K562 (cell line): Measurements from ENCODE around the gene C6orf15. TPM values are rescaled to one million over a fixed set of nuclear protein-coding genes. Genes with fewer than 3 reads are reported as not detected.
A peak's percentile ranks its signal among the peaks of the same experiment; 100 is the strongest.

Experiments
- ATAC-seq: fragments of 200-7000 bp; cut with Tn5 transposase; 3 replicates; pipeline ENCODE4 v1.9.1; 2020; ENCODE audit warnings: moderate library complexity
- BruUV-seq: library from RNA; stranded (reverse); fragments of 400-500 nt; replicated peaks from 2 replicates; lab custom pipeline; 2021; lab: Mats Ljungman, UMichigan
- CTCF ChIA-PET: fragments of 300-600 bp; formaldehyde crosslinking; extraction: SDS; loops from one replicate; lab custom pipeline; 2021; ENCODE audit warnings: low intra/inter-chr PET ratio; lab: Yijun Ruan, JAX
- POLR2A ChIA-PET: fragments of 300-600, 350-650 bp; sonication (Branson Sonifier 250); formaldehyde crosslinking; extraction: SDS; loops from one replicate; lab custom pipeline; 2021; ENCODE audit warnings: antibody characterized with exemption, inconsistent platforms; lab: Yijun Ruan, JAX
- DNase-seq, 4 experiments: peaks; one replicate each; pipeline versions ENCODE4 v3.0.0 to v3.0.0-alpha.2; 2011 to 2018; ENCODE audit warnings: low spot score in 3 of 4, mixed read lengths in 3 of 4; ENCODE audit errors: extremely low read depth in 1 of 4
- FAIRE-seq: peaks from 2 replicates; lab custom pipeline; 2011; peaks lifted over from hg19 to GRCh38; lab: Jason Lieb, UNC
- H2AFZ ChIP-seq: 2 replicates; pipeline ENCODE4 v1.6.0; 2011; ENCODE audit warnings: low read depth, low read length, control low read depth, inconsistent platforms
- H3K27ac ChIP-seq: fragments of 200-600 bp; 3 replicates; pipeline ENCODE4 v1.8.0; 2011; ENCODE audit warnings: low read depth, mild to moderate bottlenecking, control low read depth, inconsistent platforms, low read length, moderate library complexity, mixed read lengths; ENCODE audit errors: extremely low read depth
- H3K27me3 ChIP-seq, 2 experiments: fragments of 300-600 bp in 1 of 2; 2 replicates in 1 of 2; 3 replicates in 1 of 2; pipeline versions ENCODE4 v1.6.0 to v1.8.0; 2011; ENCODE audit warnings: inconsistent platforms in 2 of 2, low read length in 2 of 2, mild to moderate bottlenecking in 1 of 2, mixed read lengths in 1 of 2, moderate library complexity in 1 of 2; ENCODE audit not compliant: control insufficient read depth in 2 of 2, insufficient read depth in 2 of 2
- H3K36me3 ChIP-seq: fragments of 300-600 bp; 3 replicates; pipeline ENCODE4 v1.8.0; 2011; ENCODE audit warnings: mild to moderate bottlenecking, low read length, inconsistent platforms; ENCODE audit not compliant: control insufficient read depth, insufficient read depth
- H3K4me1 ChIP-seq, 2 experiments: fragments of 200-600 bp in 1 of 2; replicated peaks in 1 of 2; 2 replicates in 1 of 2; 3 replicates in 1 of 2; pipeline versions ENCODE4 v1.5.1 to v1.8.0; 2011; ENCODE audit warnings: inconsistent platforms in 2 of 2, low read length in 2 of 2, mild to moderate bottlenecking in 1 of 2, mixed read lengths in 1 of 2, moderate library complexity in 1 of 2; ENCODE audit not compliant: control insufficient read depth in 2 of 2, insufficient read depth in 2 of 2
- H3K4me2 ChIP-seq: 2 replicates; pipeline ENCODE4 v1.6.1; 2011; ENCODE audit warnings: low read length, control low read depth, inconsistent platforms, mixed read lengths; ENCODE audit not compliant: insufficient read depth
- H3K4me3 ChIP-seq: fragments of 200-600 bp; sonication (generic), shearing (Covaris generic); 2 replicates; pipeline ENCODE4 v1.5.1; 2016; ENCODE audit warnings: control low read depth, inconsistent platforms
- H3K79me2 ChIP-seq: fragments of 200-600 bp; 3 replicates; pipeline ENCODE4 v1.8.0; 2011; ENCODE audit warnings: low read length, inconsistent platforms; ENCODE audit not compliant: control insufficient read depth, insufficient read depth
- H3K9ac ChIP-seq, 2 experiments: 2 replicates each; pipeline versions ENCODE4 v1.6.0 to v1.6.1; 2011; ENCODE audit warnings: low read depth in 2 of 2, low read length in 2 of 2, control low read depth in 1 of 2, inconsistent platforms in 1 of 2, mild to moderate bottlenecking in 1 of 2, mixed read lengths in 1 of 2; ENCODE audit not compliant: insufficient read depth in 1 of 2
- H3K9me1 ChIP-seq: one replicate; pipeline ENCODE4 v1.6.0; 2011; ENCODE audit warnings: inconsistent platforms, mild to moderate bottlenecking, low read length, moderate library complexity; ENCODE audit not compliant: control insufficient read depth, insufficient read depth
- H3K9me3 ChIP-seq: replicated peaks from 2 replicates; pipeline ENCODE4 v1.5.1; 2011; ENCODE audit warnings: low read depth, low read length, inconsistent platforms; ENCODE audit not compliant: control insufficient read depth, insufficient read depth
- H4K20me1 ChIP-seq: replicated peaks from 2 replicates; pipeline ENCODE4 v1.6.1; 2011; ENCODE audit warnings: low read length, inconsistent platforms, mixed read lengths; ENCODE audit not compliant: control insufficient read depth, insufficient read depth
- BHLHE40 ChIP-seq: IDR thresholded peaks from 2 replicates; pipeline ENCODE4 v1.6.1; 2011; ENCODE audit warnings: low read length, improper control_type of control experiment
- C11orf30 ChIP-seq: fragments of 450-650 bp; IDR thresholded peaks from 2 replicates; pipeline ENCODE4 v1.6.1; 2016; ENCODE audit warnings: low read depth, mild to moderate bottlenecking
- CBFB ChIP-seq: sonication (generic); formaldehyde crosslinking; IDR thresholded peaks from 2 replicates; pipeline ENCODE4 v1.4.0; 2020; ENCODE audit warnings: mild to moderate bottlenecking, missing genetic modification reagents
- EP300 ChIP-seq: IDR thresholded peaks from 2 replicates; pipeline ENCODE4 v1.6.1; 2012; ENCODE audit warnings: low read length, improper control_type of control experiment
- FIP1L1 ChIP-seq: fragments of 200-400 bp; formaldehyde crosslinking; IDR thresholded peaks from 2 replicates; pipeline ENCODE4 v1.6.1; 2018; ENCODE audit warnings: mild to moderate bottlenecking, low read depth, low read length; ENCODE audit not compliant: poor library complexity, severe bottlenecking
- HCFC1 ChIP-seq: IDR thresholded peaks from 2 replicates; pipeline ENCODE4 v1.6.1; 2012; ENCODE audit warnings: low read depth, low read length, improper control_type of control experiment
- HMG20A ChIP-seq: fragments of 450-650 bp; formaldehyde crosslinking; conservative IDR thresholded peaks from 2 replicates; pipeline ENCODE4 v1.4.0; 2020; ENCODE audit warnings: mild to moderate bottlenecking, mixed read lengths
- KAT2B ChIP-seq: IDR thresholded peaks from one replicate; pipeline ENCODE4 v1.6.1; 2012; ENCODE audit warnings: low read depth, mild to moderate bottlenecking, control low read depth, inconsistent platforms, low read length, moderate library complexity
- MAFF ChIP-seq: IDR thresholded peaks from 2 replicates; pipeline ENCODE4 v1.6.1; 2012; ENCODE audit warnings: low read length, improper control_type of control experiment
- NUFIP1 ChIP-seq: fragments of 450-650 bp; IDR thresholded peaks from 2 replicates; pipeline ENCODE4 v1.6.1; 2018; ENCODE audit not compliant: partially characterized antibody
- POLR3A ChIP-seq: IDR thresholded peaks from 2 replicates; pipeline ENCODE4 v1.6.1; 2011; ENCODE audit warnings: borderline replicate concordance, mild to moderate bottlenecking, moderate library complexity; ENCODE audit not compliant: insufficient read length, insufficient read depth; ENCODE audit errors: extremely low read depth
- PURB ChIP-seq: sonication (generic); formaldehyde crosslinking; IDR thresholded peaks from 2 replicates; pipeline ENCODE4 v1.9.0; 2021; ENCODE audit warnings: low read depth, mild to moderate bottlenecking, missing genetic modification reagents
- RAD21 ChIP-seq, 2 experiments: fragments of 250-450 bp in 1 of 2; fragments of 450-650 bp in 1 of 2; sonication (Bioruptor Pico) in 1 of 2; formaldehyde crosslinking in 1 of 2; IDR thresholded peaks in 1 of 2; conservative IDR thresholded peaks in 1 of 2; 2 replicates each; pipeline versions ENCODE4 v1.4.0 to v1.8.0; 2020 to 2022; ENCODE audit warnings: mild to moderate bottlenecking in 2 of 2, moderate library complexity in 1 of 2
- SRSF1 ChIP-seq: fragments of 200-400 bp; formaldehyde crosslinking; IDR thresholded peaks from 2 replicates; pipeline ENCODE4 v1.6.1; 2017; ENCODE audit warnings: mild to moderate bottlenecking, low read depth, low read length, moderate library complexity
- TEAD1 ChIP-seq, 2 experiments: fragments of 450-650 bp in 1 of 2; sonication (generic) in 1 of 2; formaldehyde crosslinking; IDR thresholded peaks; 2 replicates each; pipeline versions ENCODE4 v1.4.0 to v1.8.0; 2020 to 2022; ENCODE audit warnings: mild to moderate bottlenecking in 2 of 2, missing genetic modification reagents in 1 of 2
- ZNF121 ChIP-seq: sonication (generic); formaldehyde crosslinking; conservative IDR thresholded peaks from 2 replicates; pipeline ENCODE4 v1.8.0; 2022; ENCODE audit warnings: missing genetic modification reagents
- ZNF77 ChIP-seq: fragments of 250-450 bp; sonication (Bioruptor Pico); IDR thresholded peaks from 2 replicates; pipeline ENCODE4 v1.5.0; 2020
- WGBS: fragments of 100-300 bp; shearing (Covaris generic); methylation state at CpG from one replicate; pipeline ENCODE4 v1.1.6; 2016; ENCODE audit warnings: low coverage, mixed read lengths; ENCODE audit not compliant: insufficient coverage; ENCODE audit errors: missing lambda C conversion rate; 5-methylcytosine and 5-hydroxymethylcytosine counted together
- in situ Hi-C: fragments of 300-500 bp; cut with MboI; formaldehyde crosslinking; loops from 4 replicates; pipeline ENCODE4 v1.15.0; 2018; ENCODE audit warnings: inconsistent platforms, mixed read lengths
- intact Hi-C: fragments of 100-400 bp; cut with micrococcal nuclease; formaldehyde crosslinking; loops from 2 replicates; pipeline ENCODE4 v1.14.2; 2022
- polyA plus RNA-seq, 8 experiments: library from polyadenylated mRNA; depleted of rRNA in 4 of 8; stranded (reverse) in 5 of 8; unstranded in 3 of 8; fragments of >200 nt; fragmentation: Nextera tagmentation in 2 of 8; fragmentation: Illumina TruSeq in 1 of 8; extraction: Ambion mirVana in 2 of 8; extraction: Trizol in 1 of 8; gene quantifications; 2 replicates each; pipeline versions ENCODE4 v1.2.1 to v1.2.3, GENCODE V29; 2011 to 2014; ENCODE audit warnings: inconsistent platforms in 1 of 8, missing spikeins in 1 of 8
- total RNA-seq, 7 experiments: library from RNA; depleted of rRNA in 6 of 7; stranded (reverse); fragments of >200 nt in 6 of 7; fragmentation: Illumina TruSeq in 2 of 7; extraction: Trizol in 2 of 7; gene quantifications; 2 replicates each; pipeline versions ENCODE4 v1.2.1 to v1.2.3, GENCODE V29; 2011 to 2021; ENCODE audit warnings: low replicate concordance in 1 of 7
- TF ChIP-seq, protein P1 (sequence below): sonication (generic); formaldehyde crosslinking; IDR thresholded peaks from 2 replicates; pipeline ENCODE4 v1.8.0; 2022; ENCODE audit warnings: mild to moderate bottlenecking, missing genetic modification reagents
- TF ChIP-seq, protein P2 (sequence below): fragments of 450-650 bp; formaldehyde crosslinking; IDR thresholded peaks from 2 replicates; pipeline ENCODE4 v1.4.0; 2022; ENCODE audit warnings: missing genetic modification characterization

C6orf15 gene
- total and polyA plus RNA-seq, 9 of the 15 experiments (the other 6 are each of a cell fraction or from before 2014, with no cell fraction given), result not detected

DNA sequence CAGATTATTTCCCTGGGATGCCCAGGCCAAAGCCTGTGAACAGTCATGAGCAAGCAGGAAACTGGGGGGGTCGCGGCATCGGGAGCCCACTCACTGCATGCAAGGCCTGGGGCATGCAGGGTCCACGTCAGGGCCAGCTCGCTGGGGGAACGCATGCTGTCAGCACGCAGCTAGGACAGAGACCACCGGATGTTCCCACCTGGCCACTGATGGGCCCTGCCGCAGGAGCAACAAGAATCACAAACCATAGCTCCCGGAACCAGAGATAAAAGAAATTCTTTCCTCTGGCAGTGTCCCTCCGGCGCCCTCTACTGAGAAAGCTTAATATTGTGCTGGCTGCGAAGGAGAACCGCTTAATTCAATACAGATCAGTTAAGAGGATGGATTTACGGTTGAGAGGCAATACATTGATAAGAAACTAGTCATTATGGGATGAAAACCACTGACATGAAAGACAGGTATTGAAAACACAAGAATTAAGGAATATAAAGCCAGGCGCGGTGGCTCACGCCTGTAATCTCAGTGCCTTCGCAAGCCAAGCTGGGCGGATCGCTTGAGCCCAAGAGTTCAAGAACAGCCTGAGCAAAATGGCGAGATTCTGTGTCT lies 32.6 kb downstream of the C6orf15 start:
- no TSS peak for BruUV-seq
- intact Hi-C loops (loop anchor here (5.0 kb wide), 2 partner anchors 202 to 337 kb away; partner anchors contain the start of genes FLOT1 and IER3), in situ Hi-C loops (loop anchor here (5.0 to 10.0 kb wide), 4 partner anchors 162 to 405 kb away; partner anchors contain the start of genes DHX16, FLOT1 and IER3)
- peak; percentile 91 for FAIRE-seq
- Histone ChIP-seq H3K27me3 (no peaks in the 10 kb centered on the region), H3K79me2 (no peaks in the 10 kb centered on the region), H3K27ac (no peak overlapping the region), H3K4me1 (peaks cover 6% of the 10 kb centered on the region in 2 experiments; a peak in 4 of 5 replicates), H4K20me1 (no peaks in the 10 kb centered on the region), H2AFZ (peak overlapping the region; percentile 54; the same call in 1 of the 2 replicates), H3K4me2 (peak overlapping the region; percentile 22; the same call in 1 of the 2 replicates), H3K4me3 (no peak overlapping the region), H3K9ac (0 out of 4 replicates have a peak overlapping the region, but pooled peaks of 1 of the 2 experiments have one; percentile 57), H3K9me1 (no peaks in the 10 kb centered on the region), H3K36me3 (no peaks in the 10 kb centered on the region), H3K9me3 (no peaks in the 10 kb centered on the region)
- CTCF ChIA-PET, result interaction anchor here (0.6 to 2.6 kb wide), 9 partner anchors 21 to 596 kb away, joined by 3 to 18 read pairs (median 5); partner anchors contain the start of gene VARS2
- 30% methylated on average over 22 of the region's 22 CpGs for WGBS
- DNase-seq, result peak; percentile 43 to 79 (median 56)
- ATAC-seq, result peak; percentile 80
- POLR2A ChIA-PET, result interaction anchor here (0.7 to 1.8 kb wide), 11 partner anchors 9 to 352 kb away, joined by 3 to 8 read pairs (median 3); partner anchors contain the start of gene VARS2
- TF ChIP-seq CBFB, result no peak
- TF ChIP-seq HMG20A (CRISPR knock-in tag), result no peak
- TF ChIP-seq FIP1L1, result no peak
- TF ChIP-seq POLR3A, result no peak
- no peak for TF ChIP-seq MAFF
- TF ChIP-seq ZNF77, result no peak
- TF ChIP-seq, protein P1, sequence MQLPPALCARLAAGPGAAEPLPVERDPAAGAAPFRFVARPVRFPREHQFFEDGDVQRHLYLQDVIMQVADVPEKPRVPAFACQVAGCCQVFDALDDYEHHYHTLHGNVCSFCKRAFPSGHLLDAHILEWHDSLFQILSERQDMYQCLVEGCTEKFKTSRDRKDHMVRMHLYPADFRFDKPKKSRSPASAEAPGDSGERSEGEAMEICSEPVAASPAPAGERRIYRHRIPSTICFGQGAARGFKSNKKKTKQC (CRISPR knock-in tag), result no peak
- TF ChIP-seq RAD21 (CRISPR knock-in tag; conservative IDR thresholded peaks at IDR 0.05 in 1 of 2, IDR thresholded peaks at IDR 0.05 in 1 of 2), result peak; percentile 66 to 84
- TF ChIP-seq SRSF1, result no peak
- 0 out of 2 replicates have a peak, but pooled peaks have one; percentile 9 for TF ChIP-seq BHLHE40
- TF ChIP-seq TEAD1 (CRISPR knock-in tag; IDR thresholded peaks at IDR 0.05), result peak in 1 of 2 experiments; percentile 34; a peak in 1 of 4 replicates
- no peak for TF ChIP-seq NUFIP1
- TF ChIP-seq ZNF121 (CRISPR knock-in tag), result no peak
- no peak for TF ChIP-seq PURB (CRISPR knock-in tag)
- TF ChIP-seq HCFC1, result no peak
- TF ChIP-seq KAT2B, result no peak
- no peak for TF ChIP-seq C11orf30
- TF ChIP-seq, protein P2, sequence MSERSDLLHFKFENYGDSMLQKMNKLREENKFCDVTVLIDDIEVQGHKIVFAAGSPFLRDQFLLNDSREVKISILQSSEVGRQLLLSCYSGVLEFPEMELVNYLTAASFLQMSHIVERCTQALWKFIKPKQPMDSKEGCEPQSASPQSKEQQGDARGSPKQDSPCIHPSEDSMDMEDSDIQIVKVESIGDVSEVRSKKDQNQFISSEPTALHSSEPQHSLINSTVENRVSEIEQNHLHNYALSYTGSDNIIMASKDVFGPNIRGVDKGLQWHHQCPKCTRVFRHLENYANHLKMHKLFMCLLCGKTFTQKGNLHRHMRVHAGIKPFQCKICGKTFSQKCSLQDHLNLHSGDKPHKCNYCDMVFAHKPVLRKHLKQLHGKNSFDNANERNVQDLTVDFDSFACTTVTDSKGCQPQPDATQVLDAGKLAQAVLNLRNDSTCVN (CRISPR knock-in tag), result no peak
- TF ChIP-seq EP300, result 0 out of 2 replicates have a peak, but pooled peaks have one; percentile 44
